Measurements from ENCODE around the gene MCAM.

The MCAM gene

GRCh38 chr11:119332111-119332765, 15.3 kb upstream of the MCAM start:
- no peak overlapping the region for H3K4me3 ChIP-seq (ENCODE audit: low read depth, low read length)
- TF ChIP-seq CTCF (IDR thresholded peaks at IDR 0.05; ENCODE audit: low read depth, low read length) = no peak
- no peaks in the 10 kb centered on the region for H3K36me3 ChIP-seq
- no peaks in the 10 kb centered on the region for H3K27me3 ChIP-seq
- H3K9me3 ChIP-seq = no peaks in the 10 kb centered on the region
- no peak for DNase-seq
- H3K4me1 ChIP-seq = no peaks in the 10 kb centered on the region

- no peaks in the 10 kb centered on the region for H3K27me3 ChIP-seq
- no peaks in the 10 kb centered on the region for H3K4me1 ChIP-seq
- no peaks in the 10 kb centered on the region for H3K9me3 ChIP-seq
- no peaks in the 10 kb centered on the region for H3K36me3 ChIP-seq
- TF ChIP-seq CTCF (IDR thresholded peaks at IDR 0.05; ENCODE audit: low read depth, low read length) = no peak
- no peak overlapping the region for H3K4me3 ChIP-seq (ENCODE audit: low read depth, low read length)
- DNase-seq = no peak
These were observed 13.3 kb upstream of the MCAM start for GRCh38 chr11:119330237-119330636.

GRCh38 chr11:119329320-119329719, 12.4 kb upstream of the MCAM start:
- H3K4me3 ChIP-seq (ENCODE audit: low read depth, low read length) = no peak overlapping the region
- no peaks in the 10 kb centered on the region for H3K9me3 ChIP-seq
- TF ChIP-seq CTCF (IDR thresholded peaks at IDR 0.05; ENCODE audit: low read depth, low read length) = no peak
- no peaks in the 10 kb centered on the region for H3K27me3 ChIP-seq
- DNase-seq = no peak
- no peaks in the 10 kb centered on the region for H3K36me3 ChIP-seq
- no peaks in the 10 kb centered on the region for H3K4me1 ChIP-seq

- no peak for TF ChIP-seq CTCF (IDR thresholded peaks at IDR 0.05; ENCODE audit: low read depth, low read length)
- no peaks in the 10 kb centered on the region for H3K36me3 ChIP-seq
- no peaks in the 10 kb centered on the region for H3K27me3 ChIP-seq
- no peaks in the 10 kb centered on the region for H3K9me3 ChIP-seq
- no peak for DNase-seq
- H3K4me1 ChIP-seq = peaks cover 5% of the 10 kb centered on the region
- H3K4me3 ChIP-seq (ENCODE audit: low read depth, low read length) = no peak overlapping the region
These were observed 7.3 kb upstream of the MCAM start for GRCh38 chr11:119324189-119324588.

- H3K36me3 ChIP-seq = no peaks in the 10 kb centered on the region
- DNase-seq = peak; percentile 89
- TF ChIP-seq CTCF (IDR thresholded peaks at IDR 0.05; ENCODE audit: low read depth, low read length) = peak; percentile 88
- no peaks in the 10 kb centered on the region for H3K27me3 ChIP-seq
- no peak overlapping the region for H3K4me3 ChIP-seq (ENCODE audit: low read depth, low read length)
- H3K4me1 ChIP-seq = peaks cover 9% of the 10 kb centered on the region
- no peaks in the 10 kb centered on the region for H3K9me3 ChIP-seq
These were observed 6.7 kb upstream of the MCAM start for GRCh38 chr11:119323532-119324033.

- no peak for TF ChIP-seq CTCF (IDR thresholded peaks at IDR 0.05; ENCODE audit: low read depth, low read length)
- no peaks in the 10 kb centered on the region for H3K27me3 ChIP-seq
- no peaks in the 10 kb centered on the region for H3K9me3 ChIP-seq
- H3K36me3 ChIP-seq = no peaks in the 10 kb centered on the region
- no peak for DNase-seq
- no peak overlapping the region for H3K4me3 ChIP-seq (ENCODE audit: low read depth, low read length)
- H3K4me1 ChIP-seq = peaks cover 15% of the 10 kb centered on the region
These were observed 6.1 kb upstream of the MCAM start for GRCh38 chr11:119322921-119323531.
